IPS DF 4.7 (cell line): ENCODE data around the gene FNDC11.
"Not testable (repeated sequence)": the region's sequence is repeated elsewhere in the genome, so short reads cannot be mapped to it uniquely, and the experiment has no call there.

Source experiments
- DNase-seq: peaks from one replicate; pipeline ENCODE4 v3.0.0-alpha.2; 2013; ENCODE audit warnings: low spot score; ENCODE audit errors: extremely low read depth

Gene FNDC11

GRCh38 chr20:63566395-63567135 is 12.6 kb downstream of the FNDC11 start:
- no peak for DNase-seq

- no peak for DNase-seq
Measured at GRCh38 chr20:63567136-63567385, 13.1 kb downstream of the FNDC11 start.

DNA sequence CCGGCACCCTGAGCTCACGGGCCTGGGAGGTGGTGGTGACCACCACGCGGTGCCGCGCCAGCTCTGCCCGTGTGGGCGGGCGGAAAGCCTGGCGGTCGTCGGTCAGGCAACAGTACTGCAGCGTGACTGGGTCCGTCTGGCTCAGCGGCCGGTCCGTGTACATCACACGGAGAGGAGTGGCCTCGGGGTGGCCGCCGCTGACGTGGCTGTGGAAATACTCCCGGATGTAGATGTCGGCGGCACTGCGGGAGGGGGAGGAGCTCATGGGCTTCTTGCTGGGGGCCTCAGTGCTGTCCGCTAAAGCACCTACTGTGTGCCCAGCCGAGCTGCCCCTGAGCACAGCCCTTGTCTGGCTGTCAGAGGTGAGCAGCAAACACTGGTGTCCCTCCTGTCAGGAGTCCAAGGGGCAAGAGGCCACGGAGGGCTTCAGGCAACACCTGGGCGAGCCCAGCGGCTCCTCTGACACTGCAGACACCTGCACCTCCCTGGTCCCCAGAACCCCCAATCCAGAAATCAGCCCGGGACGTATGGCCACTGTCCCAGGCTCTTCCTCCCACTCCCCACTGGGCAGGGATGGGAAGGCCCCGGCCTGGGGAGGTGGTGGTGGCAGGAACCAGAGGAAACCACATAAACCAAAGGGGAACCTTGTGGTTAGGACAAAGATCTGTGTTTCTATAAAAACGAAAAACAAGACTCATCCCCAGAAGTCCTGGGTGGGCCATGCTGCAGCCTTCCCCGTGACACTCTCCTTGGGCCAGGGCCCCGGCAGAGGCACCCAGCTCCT is 13.6 kb downstream of the FNDC11 start:
- DNase-seq: no peak

GRCh38 chr20:63568170-63568981 is 14.4 kb downstream of the FNDC11 start:
- no peak for DNase-seq

- no peak for DNase-seq
Measured at GRCh38 chr20:63568986-63569949, 15.3 kb downstream of the FNDC11 start.

GRCh38 chr20:63570281-63571086 is 16.5 kb downstream of the FNDC11 start:
- DNase-seq: no peak

- DNase-seq: not testable (repeated sequence)
Measured at GRCh38 chr20:63571087-63571478, 17.1 kb downstream of the FNDC11 start.

- no peak for DNase-seq
Measured at GRCh38 chr20:63572071-63572787, 18.3 kb downstream of the FNDC11 start.

DNA sequence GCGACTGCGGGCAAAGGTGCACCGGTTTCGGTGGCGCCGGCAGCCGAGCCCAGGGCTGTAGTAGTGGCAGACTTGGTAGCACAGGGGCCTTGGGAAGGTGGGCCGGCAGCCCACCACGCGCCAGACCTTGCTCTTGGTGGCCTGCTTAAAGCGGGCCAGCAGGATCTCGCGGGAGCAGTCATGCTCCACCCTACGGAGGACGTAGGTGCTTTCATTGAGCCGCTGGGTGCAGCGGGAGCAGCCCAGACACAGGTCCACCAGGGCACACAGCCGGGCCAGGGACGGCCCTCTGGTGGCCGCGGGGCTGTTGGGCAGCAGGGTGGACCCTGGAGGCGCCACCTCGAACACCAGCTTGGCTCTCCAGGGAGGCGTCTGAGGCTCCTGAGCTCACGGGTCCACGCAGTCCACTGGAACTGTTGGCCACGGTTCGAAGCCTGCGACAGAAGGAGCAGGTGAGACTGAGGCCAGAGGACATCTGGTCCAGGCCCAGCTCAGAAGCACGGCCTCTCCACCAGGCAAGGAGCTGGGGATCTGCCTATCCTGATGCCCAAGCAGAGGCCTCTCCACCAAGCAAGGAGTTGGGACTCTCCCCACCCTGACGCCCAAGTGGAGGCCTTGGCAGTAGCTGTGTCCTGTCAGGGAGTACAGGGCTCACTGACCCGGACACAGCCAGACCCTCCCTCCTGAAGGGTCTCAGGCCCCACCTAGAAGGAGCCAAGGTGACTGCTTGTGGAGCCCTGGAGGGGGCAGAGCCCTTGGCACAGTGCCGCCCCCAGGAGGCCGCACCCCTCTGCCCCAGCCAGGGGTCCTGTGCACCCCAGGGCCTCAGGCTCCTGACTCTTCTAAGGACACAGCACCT is 19.1 kb downstream of the FNDC11 start:
- no peak for DNase-seq

DNA sequence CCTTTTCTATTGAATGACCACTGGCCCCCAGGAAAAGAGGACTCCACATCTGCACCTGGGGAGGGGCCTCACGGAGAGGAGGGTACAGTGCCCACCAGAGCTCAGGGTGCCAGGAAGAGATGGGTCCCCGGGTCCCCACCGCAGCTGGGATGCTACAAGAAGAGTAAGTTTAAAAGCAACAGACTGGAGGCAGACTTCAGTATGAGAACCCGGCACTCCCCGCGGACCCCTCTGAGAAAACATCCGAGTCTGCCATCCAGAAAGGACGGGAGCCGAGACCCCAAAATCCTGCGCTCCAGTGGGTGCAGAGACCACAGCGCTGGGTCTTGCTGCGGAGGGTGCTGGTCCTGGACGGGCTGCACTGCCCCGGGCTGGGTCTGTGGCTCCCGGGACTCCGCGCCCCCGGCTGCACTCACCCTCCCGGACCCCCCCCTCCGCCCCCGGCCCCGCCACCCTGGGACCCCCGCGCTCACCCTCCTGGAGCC is 19.7 kb downstream of the FNDC11 start:
- no peak for DNase-seq

DNA sequence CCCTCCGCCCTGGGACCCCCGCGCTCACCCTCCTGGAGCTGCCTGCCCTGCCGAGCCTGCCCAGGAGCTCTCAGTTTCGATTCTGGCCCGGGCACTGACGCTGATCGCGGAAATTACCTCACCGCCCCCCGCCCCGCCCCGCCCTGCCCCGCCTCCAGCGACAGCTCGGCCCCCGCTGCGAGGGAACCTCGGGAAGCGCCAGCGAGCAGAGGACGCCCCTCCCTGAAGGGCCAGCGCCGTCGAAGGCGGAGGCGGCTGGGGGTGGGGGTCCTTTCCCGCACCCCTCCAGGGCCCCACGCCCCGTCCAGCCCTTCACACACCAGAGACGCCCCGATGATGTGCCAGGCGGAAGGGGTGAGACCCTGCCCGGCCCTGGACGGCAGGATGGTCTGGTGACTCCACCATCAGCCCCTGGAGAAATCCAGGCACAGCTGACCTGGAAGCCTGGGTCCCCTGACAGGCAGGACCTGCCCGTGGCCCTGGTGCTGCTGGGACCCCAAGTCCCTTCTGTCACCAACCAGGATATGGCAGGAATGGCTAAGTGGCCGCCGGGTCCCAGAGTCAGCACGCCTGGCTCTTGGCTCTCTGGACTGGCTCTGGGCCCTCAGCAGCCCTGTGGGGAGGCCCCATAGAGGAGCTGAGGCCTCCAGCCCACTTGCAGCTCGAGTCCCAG is 20.3 kb downstream of the FNDC11 start, which contains the start of gene HELZ2:
HELZ2 (minus strand) TSS at position 84 of the 673 bp plus-strand sequence. CDS start 1,854 bp downstream, outside the sequence.
- no peak for DNase-seq

GRCh38 chr20:63574829-63575743 is 21.1 kb downstream of the FNDC11 start:
- DNase-seq: no peak

GRCh38 chr20:63576311-63576710 is 22.4 kb downstream of the FNDC11 start:
- no peak for DNase-seq

- no peak for DNase-seq
Measured at GRCh38 chr20:63577317-63577894, 23.4 kb downstream of the FNDC11 start.

- DNase-seq: no peak
Measured at GRCh38 chr20:63578224-63579016, 24.5 kb downstream of the FNDC11 start.
